Activated CD4-positive, alpha-beta memory T cell treated with anti-CD3 and anti-CD28 coated beads, Interleukin-2, amount 10 ng/mL, durations not matched to agents 7 days and 5 days (primary cell): ENCODE results near the gene GON4L. TPM values are rescaled to one million over a fixed set of nuclear protein-coding genes. Genes with fewer than 3 reads are reported as not detected.

Experiments
- total RNA-seq, 2 experiments: library from RNA; stranded (reverse); gene quantifications; one replicate each; pipeline ENCODE4 v1.2.3, GENCODE V29; 2021

The GON4L gene
- total RNA-seq, 2 experiments from 2014 or later = 76.4 to 76.6 TPM

Other genes with a start within 250 kb of the GON4L start
- gene MSTO1, start 247.0 kb downstream of the GON4L start, total RNA-seq = 10 to 100 TPM; 43.4 to 43.6 TPM
- gene YY1AP1, start 168.4 kb downstream of the GON4L start, total RNA-seq = 10 to 100 TPM; 75.2 to 80.2 TPM
- 100 to 1,000 TPM; 119 to 123 TPM for gene DAP3, start 168.1 kb downstream of the GON4L start, total RNA-seq
- gene SYT11, start 2.4 kb upstream of the GON4L start, total RNA-seq = 10 to 100 TPM; 30.7 to 31.6 TPM
- 10 to 100 TPM; 25.0 to 30.9 TPM for gene RIT1, start 54.1 kb upstream of the GON4L start, total RNA-seq
- gene KHDC4, start 77.2 kb upstream of the GON4L start, total RNA-seq = 10 to 100 TPM; 63.8 to 71.4 TPM
- gene RXFP4, start 84.4 kb upstream of the GON4L start, total RNA-seq = not detected
- gene ARHGEF2, start 121.3 kb upstream of the GON4L start, total RNA-seq = 100 to 1,000 TPM; 159 to 164 TPM
- 100 to 1,000 TPM; 262 to 268 TPM for gene SSR2, start 163.7 kb upstream of the GON4L start, total RNA-seq
- 10 to 100 TPM; 27.0 to 31.2 TPM for gene UBQLN4, start 196.6 kb upstream of the GON4L start, total RNA-seq
- 10 to 100 TPM; 63.1 to 66.2 TPM for gene LAMTOR2, start 197.6 kb upstream of the GON4L start, total RNA-seq
- gene RAB25, start 203.9 kb upstream of the GON4L start, total RNA-seq = under 1 TPM in 1 of 2 experiments, not detected in 1; 0.53 TPM
- under 1 TPM in 1 of 2 experiments, not detected in 1; 0.05 TPM for gene MEX3A, start 225.3 kb upstream of the GON4L start, total RNA-seq